Measurements from ENCODE around the gene SH3BP5L. TPM values are rescaled to one million over a fixed set of nuclear protein-coding genes. Genes with fewer than 3 reads are reported as not detected.

The SH3BP5L gene
- total and polyA plus RNA-seq, 2 of the 13 experiments (the other 11 are each of a cell fraction or from before 2014, with no cell fraction given): 10.3 to 14.9 TPM

DNA sequence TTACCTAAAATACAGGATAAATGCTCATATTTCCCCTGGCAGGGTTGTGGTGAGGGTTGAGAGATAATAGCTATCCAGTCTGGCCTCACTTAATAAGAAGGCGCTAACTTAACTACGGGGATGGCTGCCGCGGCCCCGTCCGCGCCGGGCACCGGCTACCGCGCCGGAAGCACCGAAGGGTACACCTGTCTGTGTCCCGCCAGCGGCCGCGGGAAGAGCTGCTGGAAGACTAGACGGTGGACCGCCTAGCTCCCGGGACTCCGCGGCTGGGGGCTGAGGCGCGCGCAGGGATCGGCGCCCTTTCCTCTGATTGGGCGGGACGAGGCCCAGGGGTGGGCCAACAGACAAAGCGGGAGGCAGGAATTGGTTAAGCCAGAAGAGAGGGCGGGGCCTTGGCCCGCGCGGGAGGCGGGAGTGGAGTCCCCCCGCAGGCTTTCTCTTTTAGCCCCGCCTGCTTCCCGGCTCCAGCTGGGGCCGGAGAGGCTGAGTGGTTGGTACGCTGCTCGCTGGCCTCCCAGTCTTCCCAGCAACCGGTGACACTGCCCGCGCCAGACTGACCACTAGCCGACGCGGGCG lies 12.2 kb upstream of the SH3BP5L start, which contains the start of gene ZNF672 (continued):
- TF ChIP-seq, protein P1, sequence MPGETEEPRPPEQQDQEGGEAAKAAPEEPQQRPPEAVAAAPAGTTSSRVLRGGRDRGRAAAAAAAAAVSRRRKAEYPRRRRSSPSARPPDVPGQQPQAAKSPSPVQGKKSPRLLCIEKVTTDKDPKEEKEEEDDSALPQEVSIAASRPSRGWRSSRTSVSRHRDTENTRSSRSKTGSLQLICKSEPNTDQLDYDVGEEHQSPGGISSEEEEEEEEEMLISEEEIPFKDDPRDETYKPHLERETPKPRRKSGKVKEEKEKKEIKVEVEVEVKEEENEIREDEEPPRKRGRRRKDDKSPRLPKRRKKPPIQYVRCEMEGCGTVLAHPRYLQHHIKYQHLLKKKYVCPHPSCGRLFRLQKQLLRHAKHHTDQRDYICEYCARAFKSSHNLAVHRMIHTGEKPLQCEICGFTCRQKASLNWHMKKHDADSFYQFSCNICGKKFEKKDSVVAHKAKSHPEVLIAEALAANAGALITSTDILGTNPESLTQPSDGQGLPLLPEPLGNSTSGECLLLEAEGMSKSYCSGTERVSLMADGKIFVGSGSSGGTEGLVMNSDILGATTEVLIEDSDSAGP (CRISPR knock-in tag; IDR thresholded peaks at IDR 0.05; ENCODE audit: borderline replicate concordance): no peak
- TF ChIP-seq RAD21 (CRISPR knock-in tag; IDR thresholded peaks at IDR 0.05) (0 out of 2 replicates have a peak, but pooled peaks have one; percentile 33), ZFY (CRISPR knock-in tag; IDR thresholded peaks at IDR 0.05) (no peak), NPAS2 (CRISPR knock-in tag; IDR thresholded peaks at IDR 0.05; ENCODE audit: borderline replicate concordance) (no peak), ZSCAN30 (CRISPR knock-in tag; IDR thresholded peaks at IDR 0.05) (no peak), ZNF788 (CRISPR knock-in tag; IDR thresholded peaks at IDR 0.05; ENCODE audit: borderline replicate concordance) (no peak), REPIN1 (CRISPR knock-in tag; IDR thresholded peaks at IDR 0.05; ENCODE audit: borderline replicate concordance, low read depth) (no peak; the same call in 1 of the 2 replicates), KLF13 (CRISPR knock-in tag; IDR thresholded peaks at IDR 0.05) (no peak), PHF8 (CRISPR knock-in tag; IDR thresholded peaks at IDR 0.05) (no peak; the same call in 1 of the 2 replicates), NR3C1 (CRISPR knock-in tag; IDR thresholded peaks at IDR 0.05) (no peak), ZFX (CRISPR knock-in tag; IDR thresholded peaks at IDR 0.05; ENCODE audit: low read depth) (no peak), ZSCAN22 (CRISPR knock-in tag; IDR thresholded peaks at IDR 0.05) (no peak), SRSF4 (IDR thresholded peaks at IDR 0.05; ENCODE audit: low read depth, low read length, poor library complexity, severe bottlenecking) (no peak), DNMT3B (CRISPR knock-in tag; conservative IDR thresholded peaks at IDR 0.05) (no peak), MED8 (CRISPR knock-in tag; IDR thresholded peaks at IDR 0.05; ENCODE audit: insufficient replicate concordance) (peak; percentile 2), BHLHE40 (IDR thresholded peaks at IDR 0.05; ENCODE audit: low read length) (no peak)
- TF ChIP-seq, protein P2, sequence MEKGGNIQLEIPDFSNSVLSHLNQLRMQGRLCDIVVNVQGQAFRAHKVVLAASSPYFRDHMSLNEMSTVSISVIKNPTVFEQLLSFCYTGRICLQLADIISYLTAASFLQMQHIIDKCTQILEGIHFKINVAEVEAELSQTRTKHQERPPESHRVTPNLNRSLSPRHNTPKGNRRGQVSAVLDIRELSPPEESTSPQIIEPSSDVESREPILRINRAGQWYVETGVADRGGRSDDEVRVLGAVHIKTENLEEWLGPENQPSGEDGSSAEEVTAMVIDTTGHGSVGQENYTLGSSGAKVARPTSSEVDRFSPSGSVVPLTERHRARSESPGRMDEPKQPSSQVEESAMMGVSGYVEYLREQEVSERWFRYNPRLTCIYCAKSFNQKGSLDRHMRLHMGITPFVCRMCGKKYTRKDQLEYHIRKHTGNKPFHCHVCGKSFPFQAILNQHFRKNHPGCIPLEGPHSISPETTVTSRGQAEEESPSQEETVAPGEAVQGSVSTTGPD (CRISPR knock-in tag; IDR thresholded peaks at IDR 0.05): no peak
- TF ChIP-seq, protein P3, sequence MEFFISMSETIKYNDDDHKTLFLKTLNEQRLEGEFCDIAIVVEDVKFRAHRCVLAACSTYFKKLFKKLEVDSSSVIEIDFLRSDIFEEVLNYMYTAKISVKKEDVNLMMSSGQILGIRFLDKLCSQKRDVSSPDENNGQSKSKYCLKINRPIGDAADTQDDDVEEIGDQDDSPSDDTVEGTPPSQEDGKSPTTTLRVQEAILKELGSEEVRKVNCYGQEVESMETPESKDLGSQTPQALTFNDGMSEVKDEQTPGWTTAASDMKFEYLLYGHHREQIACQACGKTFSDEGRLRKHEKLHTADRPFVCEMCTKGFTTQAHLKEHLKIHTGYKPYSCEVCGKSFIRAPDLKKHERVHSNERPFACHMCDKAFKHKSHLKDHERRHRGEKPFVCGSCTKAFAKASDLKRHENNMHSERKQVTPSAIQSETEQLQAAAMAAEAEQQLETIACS (CRISPR knock-in tag; IDR thresholded peaks at IDR 0.05): 0 out of 2 replicates have a peak, but pooled peaks have one; percentile 42
- TF ChIP-seq, protein P4, sequence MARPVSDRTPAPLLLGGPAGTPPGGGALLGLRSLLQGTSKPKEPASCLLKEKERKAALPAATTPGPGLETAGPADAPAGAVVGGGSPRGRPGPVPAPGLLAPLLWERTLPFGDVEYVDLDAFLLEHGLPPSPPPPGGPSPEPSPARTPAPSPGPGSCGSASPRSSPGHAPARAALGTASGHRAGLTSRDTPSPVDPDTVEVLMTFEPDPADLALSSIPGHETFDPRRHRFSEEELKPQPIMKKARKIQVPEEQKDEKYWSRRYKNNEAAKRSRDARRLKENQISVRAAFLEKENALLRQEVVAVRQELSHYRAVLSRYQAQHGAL (CRISPR knock-in tag; IDR thresholded peaks at IDR 0.05; ENCODE audit: not compliant biosample characterization): no peak
- TF ChIP-seq, protein P5, sequence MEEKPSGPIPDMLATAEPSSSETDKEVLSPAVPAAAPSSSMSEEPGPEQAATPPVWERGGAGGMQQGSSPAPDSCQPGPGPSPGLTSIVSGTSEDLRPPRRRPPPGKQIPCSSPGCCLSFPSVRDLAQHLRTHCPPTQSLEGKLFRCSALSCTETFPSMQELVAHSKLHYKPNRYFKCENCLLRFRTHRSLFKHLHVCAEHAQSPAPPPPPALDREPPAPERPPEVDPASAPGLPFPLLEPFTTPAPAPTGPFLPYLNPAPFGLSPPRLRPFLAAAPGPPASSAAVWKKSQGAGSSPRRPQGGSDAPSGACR (CRISPR knock-in tag; IDR thresholded peaks at IDR 0.05): no peak
- TF ChIP-seq, protein P6, sequence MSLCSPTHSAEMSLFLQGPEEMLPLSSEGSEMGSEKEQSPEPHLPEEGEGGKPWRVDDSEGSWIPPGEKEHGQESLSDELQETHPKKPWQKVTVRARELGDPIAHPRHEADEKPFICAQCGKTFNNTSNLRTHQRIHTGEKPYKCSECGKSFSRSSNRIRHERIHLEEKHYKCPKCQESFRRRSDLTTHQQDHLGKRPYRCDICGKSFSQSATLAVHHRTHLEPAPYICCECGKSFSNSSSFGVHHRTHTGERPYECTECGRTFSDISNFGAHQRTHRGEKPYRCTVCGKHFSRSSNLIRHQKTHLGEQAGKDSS (CRISPR knock-in tag; IDR thresholded peaks at IDR 0.05; ENCODE audit: borderline replicate concordance, low read depth): no peak
